GM19193 (cell line): ENCODE measurements around the gene ZFYVE28.

Experiments used
- POLR2A ChIP-seq: IDR thresholded peaks from 4 replicates; pipeline ENCODE4 v1.6.1; 2011; ENCODE audit not compliant: insufficient read depth, insufficient read length; ENCODE audit errors: extremely low read depth

Gene ZFYVE28

GRCh38 chr4:2417765-2418649 lies at the start of gene ZFYVE28:
Gene ZFYVE28, minus strand, starts transcription at chr4:2418645. Its CDS starts 322 bp downstream, at chr4:2418323.
- no peak for TF ChIP-seq POLR2A

- TF ChIP-seq POLR2A: no peak
Measured at GRCh38 chr4:2465032-2465431, 46.6 kb upstream of the ZFYVE28 start.

GRCh38 chr4:2462992-2463762 lies 44.7 kb upstream of the ZFYVE28 start:
- TF ChIP-seq POLR2A: no peak

GRCh38 chr4:2462218-2462991 lies 44.0 kb upstream of the ZFYVE28 start:
- TF ChIP-seq POLR2A: no peak

GRCh38 chr4:2461246-2461960 lies 43.0 kb upstream of the ZFYVE28 start:
- no peak for TF ChIP-seq POLR2A

GRCh38 chr4:2459589-2460349 lies 41.3 kb upstream of the ZFYVE28 start:
- no peak for TF ChIP-seq POLR2A

GRCh38 chr4:2458546-2459491 lies 40.4 kb upstream of the ZFYVE28 start:
- TF ChIP-seq POLR2A: no peak

- TF ChIP-seq POLR2A: no peak
Measured at GRCh38 chr4:2457481-2458295, 39.2 kb upstream of the ZFYVE28 start.

GRCh38 chr4:2451821-2452785 lies 33.7 kb upstream of the ZFYVE28 start:
- no peak for TF ChIP-seq POLR2A

GRCh38 chr4:2451036-2451520 lies 32.6 kb upstream of the ZFYVE28 start:
- no peak for TF ChIP-seq POLR2A
